ENCODE results near the gene RPS6KB2. TPM values are rescaled to one million over a fixed set of nuclear protein-coding genes. Genes with fewer than 3 reads are reported as not detected.
A peak's percentile ranks its signal among the peaks of the same experiment; 100 is the strongest.
"Not testable (repeated sequence)": the region's sequence is repeated elsewhere in the genome, so short reads cannot be mapped to it uniquely, and the experiment has no call there.

The RPS6KB2 gene
- total and polyA plus RNA-seq, 5 donors from 2014 or later, result 44.4 to 66.0 (median 51.4) TPM

DNA sequence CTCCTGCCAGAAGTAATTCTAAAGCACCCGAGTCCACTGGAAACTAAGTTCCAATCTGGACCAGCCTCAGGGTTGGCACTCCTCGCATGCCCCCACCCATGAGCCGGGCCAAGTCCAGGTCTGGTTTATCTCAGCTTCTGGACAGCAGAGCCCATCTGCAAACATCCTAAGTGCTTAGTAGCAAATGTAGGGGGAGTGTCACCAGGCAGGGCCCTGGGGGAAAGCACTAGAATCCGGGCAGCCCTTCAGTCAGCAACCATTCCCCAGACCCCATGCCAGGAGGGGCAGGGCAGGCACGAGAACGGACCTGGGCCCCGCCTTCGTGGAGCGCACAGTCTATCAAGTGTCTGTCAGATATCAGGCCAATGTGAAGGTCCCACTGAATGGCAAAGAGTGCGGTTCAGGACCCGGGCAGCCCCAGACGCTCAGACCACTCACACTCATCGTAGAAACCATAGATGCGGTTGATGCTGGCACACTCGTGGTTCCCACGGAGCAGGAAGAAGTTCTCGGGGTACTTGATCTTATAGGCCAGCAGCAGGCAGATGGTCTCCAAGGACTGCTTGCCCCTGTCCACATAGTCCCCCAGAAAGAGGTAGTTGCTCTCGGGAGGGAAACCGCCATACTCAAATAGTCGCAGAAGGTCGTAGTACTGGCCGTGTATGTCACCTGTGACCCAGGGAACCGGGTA is 27.9 kb upstream of the RPS6KB2 start:
- H3K36me3 ChIP-seq (ENCODE audit: control insufficient read depth, insufficient read depth, low read length), result peaks cover 32% of the 10 kb centered on the region
- DNase-seq (no peak), ATAC-seq (ENCODE audit: low read depth in 2 of 2) (no peak)
- H3K9me3 ChIP-seq (ENCODE audit: control insufficient read depth in 2 of 2, low read length in 2 of 2), result no peaks in the 10 kb centered on the region
- H3K4me1 ChIP-seq (ENCODE audit: control insufficient read depth, insufficient read depth, low read length, poor library complexity, severe bottlenecking), result peaks cover 78% of the 10 kb centered on the region
- H3K4me3 ChIP-seq (ENCODE audit: low read depth, low read length), result peak overlapping the region; percentile 78
- H3K27ac ChIP-seq (ENCODE audit: insufficient read depth, low read length, poor library complexity, severe bottlenecking), result peak overlapping the region; percentile 87
- Mint-ChIP-seq H3K9me3 (no peaks in the 10 kb centered on the region), H3K27ac (peak overlapping the region; percentile 69 to 88 (median 84)), H3K4me1 (peaks cover 0 to 76% (median 23%) of the 10 kb centered on the region in 4 donors), H3K27me3 (peaks cover 6% of the 10 kb centered on the region), H3K36me3 (peaks cover 11% of the 10 kb centered on the region), H3K4me3 (peak overlapping the region; percentile 83 to 97 (median 90))
- no peaks in the 10 kb centered on the region for H3K27me3 ChIP-seq (ENCODE audit: control insufficient read depth, insufficient read depth, low read length)

DNA sequence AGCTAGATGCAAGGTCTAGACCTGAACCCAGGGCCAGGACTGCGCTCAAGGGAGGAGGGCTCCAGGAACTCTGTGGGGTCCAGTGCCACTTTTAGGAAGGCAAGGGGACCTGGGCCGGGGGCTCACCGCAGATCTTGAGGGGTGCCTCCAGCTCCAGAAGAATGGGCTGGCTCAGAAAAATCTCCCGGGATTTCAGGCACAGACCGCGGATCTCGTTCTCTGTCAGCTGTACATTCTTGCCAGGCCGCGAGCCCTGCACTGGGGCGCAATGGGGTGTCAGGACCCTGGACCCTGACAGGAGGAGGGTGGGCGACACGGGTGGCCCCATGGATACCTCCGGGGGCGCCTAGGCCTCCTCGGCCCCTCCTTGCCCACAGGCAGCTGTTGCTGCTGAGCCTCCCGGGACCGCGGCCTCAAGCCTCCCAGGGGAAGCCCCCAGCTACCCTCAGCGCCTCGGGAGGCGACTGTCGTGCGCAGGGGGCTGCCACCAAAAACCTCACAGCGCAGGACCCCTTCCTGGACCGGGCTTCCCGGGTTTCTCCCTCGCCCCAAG is 27.3 kb upstream of the RPS6KB2 start:
- peak overlapping the region; percentile 78 for H3K4me3 ChIP-seq (ENCODE audit: low read depth, low read length)
- peaks cover 12% of the 10 kb centered on the region for H3K36me3 Mint-ChIP-seq
- H3K9me3 Mint-ChIP-seq, result no peaks in the 10 kb centered on the region
- peaks cover 0 to 80% (median 25%) of the 10 kb centered on the region in 4 donors for H3K4me1 Mint-ChIP-seq
- H3K27ac ChIP-seq (ENCODE audit: insufficient read depth, low read length, poor library complexity, severe bottlenecking), result peak overlapping the region; percentile 87
- peaks cover 35% of the 10 kb centered on the region for H3K36me3 ChIP-seq (ENCODE audit: control insufficient read depth, insufficient read depth, low read length)
- H3K27me3 Mint-ChIP-seq, result peaks cover 6% of the 10 kb centered on the region
- ATAC-seq (ENCODE audit: low read depth in 2 of 2), result no peak
- peak overlapping the region; percentile 83 to 97 (median 90) for H3K4me3 Mint-ChIP-seq
- no peaks in the 10 kb centered on the region for H3K9me3 ChIP-seq (ENCODE audit: control insufficient read depth in 2 of 2, low read length in 2 of 2)
- peaks cover 84% of the 10 kb centered on the region for H3K4me1 ChIP-seq (ENCODE audit: control insufficient read depth, insufficient read depth, low read length, poor library complexity, severe bottlenecking)
- DNase-seq, result no peak
- peak overlapping the region in 2 of 3 donors; percentile 84 to 88 for H3K27ac Mint-ChIP-seq
- H3K27me3 ChIP-seq (ENCODE audit: control insufficient read depth, insufficient read depth, low read length), result no peaks in the 10 kb centered on the region

DNA sequence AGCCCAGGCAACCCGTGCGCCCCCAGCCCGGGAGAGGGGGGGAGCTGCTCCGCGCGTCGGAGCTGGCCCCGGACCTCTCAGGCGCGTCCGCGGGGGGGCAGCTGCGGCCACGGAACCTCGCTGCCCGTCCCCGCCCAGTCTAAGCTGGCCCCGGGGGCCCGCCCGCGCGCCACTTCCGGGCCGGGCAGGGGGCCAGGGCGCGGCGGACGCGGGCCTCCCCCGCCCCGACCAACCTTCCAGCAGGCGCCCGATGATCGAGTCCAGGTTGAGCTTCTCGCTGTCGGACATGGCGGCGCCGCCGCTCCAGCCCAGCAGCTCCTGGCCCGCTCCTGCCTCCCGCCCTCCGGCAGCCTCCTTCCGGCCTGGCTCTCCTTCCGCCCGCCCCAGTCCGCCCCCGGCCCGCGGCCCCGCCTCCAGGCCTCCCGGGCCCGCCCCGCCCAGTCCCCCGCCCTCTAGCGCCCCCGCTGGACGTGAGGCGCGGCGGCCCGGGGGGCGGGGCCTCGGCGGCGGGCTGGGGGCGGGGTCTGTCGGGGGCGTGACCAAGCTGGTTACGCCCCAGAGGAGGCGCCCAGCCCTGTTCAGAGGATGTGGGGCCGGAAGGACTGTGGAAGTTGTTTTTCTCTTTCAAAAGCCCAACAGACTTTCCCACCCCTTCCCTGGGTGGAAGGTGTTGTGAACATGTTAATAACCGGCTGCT is 26.7 kb upstream of the RPS6KB2 start, which contains the start of gene PPP1CA:
TSS of gene PPP1CA (minus strand) at position 364 of the 697 bp plus-strand sequence. CDS start at position 288, 76 bp downstream.
- no peaks in the 10 kb centered on the region for H3K9me3 ChIP-seq (ENCODE audit: control insufficient read depth in 2 of 2, low read length in 2 of 2)
- Mint-ChIP-seq H3K27ac (peak within 1 kb of the TSS; percentile 84 to 95 (median 92)), H3K36me3 (peaks cover 12% of the 10 kb centered on the region), H3K4me1 (peaks cover 0 to 81% (median 29%) of the 10 kb centered on the region in 4 donors), H3K27me3 (peaks cover 6% of the 10 kb centered on the region), H3K9me3 (no peaks in the 10 kb centered on the region), H3K4me3 (peak within 1 kb of the TSS; percentile 94 to 99 (median 97))
- H3K36me3 ChIP-seq (ENCODE audit: control insufficient read depth, insufficient read depth, low read length), result peaks cover 37% of the 10 kb centered on the region
- peak; percentile 86 to 91 (median 91) for DNase-seq
- H3K4me1 ChIP-seq (ENCODE audit: control insufficient read depth, insufficient read depth, low read length, poor library complexity, severe bottlenecking), result peaks cover 86% of the 10 kb centered on the region
- peak within 1 kb of the TSS; percentile 93 for H3K4me3 ChIP-seq (ENCODE audit: low read depth, low read length)
- H3K27me3 ChIP-seq (ENCODE audit: control insufficient read depth, insufficient read depth, low read length), result no peaks in the 10 kb centered on the region
- H3K27ac ChIP-seq (ENCODE audit: insufficient read depth, low read length, poor library complexity, severe bottlenecking), result peak within 1 kb of the TSS; percentile 87
- ATAC-seq (ENCODE audit: low read depth in 2 of 2), result peak; percentile 69 to 75

- not testable (repeated sequence) for DNase-seq; ATAC-seq (ENCODE audit: low read depth in 2 of 2); H3K27me3 Mint-ChIP-seq; H3K9me3 ChIP-seq (ENCODE audit: control insufficient read depth in 2 of 2, low read length in 2 of 2); H3K9me3 Mint-ChIP-seq; H3K27me3 ChIP-seq (ENCODE audit: control insufficient read depth, insufficient read depth, low read length)
- Histone ChIP-seq H3K4me3 (ENCODE audit: low read depth, low read length) (peak overlapping the region; percentile 93), H3K36me3 (ENCODE audit: control insufficient read depth, insufficient read depth, low read length) (peaks cover 41% of the 10 kb centered on the region), H3K27ac (ENCODE audit: insufficient read depth, low read length, poor library complexity, severe bottlenecking) (peak overlapping the region; percentile 87), H3K4me1 (ENCODE audit: control insufficient read depth, insufficient read depth, low read length, poor library complexity, severe bottlenecking) (peaks cover 86% of the 10 kb centered on the region)
- Mint-ChIP-seq H3K36me3 (peaks cover 17% of the 10 kb centered on the region), H3K4me1 (peaks cover 4 to 80% (median 30%) of the 10 kb centered on the region in 4 donors), H3K27ac (peak overlapping the region; percentile 83 to 95 (median 92)), H3K4me3 (peak overlapping the region; percentile 94 to 99 (median 97))
These were observed 26.0 kb upstream of the RPS6KB2 start for GRCh38 chr11:67402192-67402839.

DNA sequence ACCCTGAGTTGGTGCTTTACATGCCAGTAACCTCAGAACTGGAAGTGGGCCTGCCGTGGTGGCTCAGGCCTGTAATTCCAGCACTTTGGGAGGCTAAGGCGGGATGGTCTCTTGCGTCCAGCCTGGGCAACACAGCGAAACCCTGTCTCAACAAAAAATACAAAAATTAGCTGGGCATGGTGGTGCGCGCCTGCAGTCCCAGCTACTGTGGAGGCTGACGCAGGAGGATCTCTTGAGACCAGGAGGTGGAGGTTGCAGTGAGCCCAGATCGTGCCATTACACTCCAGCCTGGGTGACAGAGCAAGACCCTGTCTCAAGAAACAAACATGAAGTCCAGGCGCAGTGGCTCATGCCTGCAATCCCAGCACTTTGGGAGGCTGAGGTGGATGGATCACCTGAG is 25.2 kb upstream of the RPS6KB2 start:
- Histone ChIP-seq H3K36me3 (ENCODE audit: control insufficient read depth, insufficient read depth, low read length) (peaks cover 33% of the 10 kb centered on the region), H3K27ac (ENCODE audit: insufficient read depth, low read length, poor library complexity, severe bottlenecking) (peak overlapping the region; percentile 87), H3K4me1 (ENCODE audit: control insufficient read depth, insufficient read depth, low read length, poor library complexity, severe bottlenecking) (peaks cover 86% of the 10 kb centered on the region), H3K4me3 (ENCODE audit: low read depth, low read length) (peak overlapping the region; percentile 93)
- not testable (repeated sequence) for H3K9me3 Mint-ChIP-seq; H3K27me3 Mint-ChIP-seq; H3K9me3 ChIP-seq (ENCODE audit: control insufficient read depth in 2 of 2, low read length in 2 of 2); ATAC-seq (ENCODE audit: low read depth in 2 of 2); DNase-seq; H3K27me3 ChIP-seq (ENCODE audit: control insufficient read depth, insufficient read depth, low read length)
- Mint-ChIP-seq H3K4me1 (peaks cover 12 to 80% (median 33%) of the 10 kb centered on the region in 4 donors), H3K4me3 (peak overlapping the region; percentile 97 to 99 (median 98)), H3K27ac (peak overlapping the region; percentile 94 to 98 (median 95)), H3K36me3 (peaks cover 19% of the 10 kb centered on the region)

DNA sequence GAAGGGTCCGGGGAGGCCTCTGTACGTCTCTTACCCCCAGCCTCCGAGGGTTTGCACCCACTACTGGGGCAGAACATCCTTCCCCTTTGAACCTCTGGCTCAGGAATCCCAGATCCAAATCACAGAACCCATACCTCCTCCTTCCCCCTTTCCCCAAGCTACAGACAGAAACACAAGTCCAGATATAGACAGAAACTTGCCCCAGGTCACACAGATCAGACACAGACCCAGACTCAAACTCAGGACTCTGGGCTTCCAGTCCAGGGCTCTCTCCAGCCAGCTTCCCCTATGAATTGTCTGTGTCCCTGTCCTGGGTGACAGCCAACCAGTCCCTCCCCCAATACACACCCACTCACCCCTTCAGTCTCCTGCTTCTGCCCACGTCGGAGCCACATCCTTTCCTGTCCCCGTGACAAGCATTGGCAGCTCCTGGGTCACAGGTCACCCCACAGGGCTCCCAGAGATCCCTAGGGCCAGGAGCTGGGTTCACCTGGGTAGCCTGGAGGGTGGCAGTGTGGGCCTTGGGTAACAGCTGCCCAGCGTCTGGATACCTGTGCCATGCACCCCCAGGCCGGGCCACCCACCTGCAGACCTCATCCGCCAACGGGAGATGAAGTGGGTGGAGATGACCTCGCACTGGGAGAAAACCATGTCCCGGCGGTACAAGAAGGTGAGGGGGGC is 23.6 kb upstream of the RPS6KB2 start:
- Histone ChIP-seq H3K27ac (ENCODE audit: insufficient read depth, low read length, poor library complexity, severe bottlenecking) (peak overlapping the region; percentile 87), H3K36me3 (ENCODE audit: control insufficient read depth, insufficient read depth, low read length) (peaks cover 21% of the 10 kb centered on the region), H3K4me1 (ENCODE audit: control insufficient read depth, insufficient read depth, low read length, poor library complexity, severe bottlenecking) (peaks cover 87% of the 10 kb centered on the region), H3K4me3 (ENCODE audit: low read depth, low read length) (peak overlapping the region; percentile 93), H3K9me3 (ENCODE audit: control insufficient read depth in 2 of 2, low read length in 2 of 2) (no peaks in the 10 kb centered on the region), H3K27me3 (ENCODE audit: control insufficient read depth, insufficient read depth, low read length) (no peaks in the 10 kb centered on the region)
- DNase-seq (peak in 1 of 3 donors; percentile 83), ATAC-seq (ENCODE audit: low read depth in 2 of 2) (no peak)
- peak overlapping the region; percentile 95 to 98 (median 97) for H3K27ac Mint-ChIP-seq
- peaks cover 25% of the 10 kb centered on the region for H3K36me3 Mint-ChIP-seq
- peaks cover 6% of the 10 kb centered on the region for H3K27me3 Mint-ChIP-seq
- peak overlapping the region; percentile 97 to 99 (median 98) for H3K4me3 Mint-ChIP-seq
- no peaks in the 10 kb centered on the region for H3K9me3 Mint-ChIP-seq
- peaks cover 15 to 80% (median 37%) of the 10 kb centered on the region in 4 donors for H3K4me1 Mint-ChIP-seq

GRCh38 chr11:67405196-67405567 is 23.1 kb upstream of the RPS6KB2 start:
- Histone ChIP-seq H3K4me3 (ENCODE audit: low read depth, low read length) (peak overlapping the region; percentile 93), H3K36me3 (ENCODE audit: control insufficient read depth, insufficient read depth, low read length) (peaks cover 22% of the 10 kb centered on the region), H3K4me1 (ENCODE audit: control insufficient read depth, insufficient read depth, low read length, poor library complexity, severe bottlenecking) (peaks cover 87% of the 10 kb centered on the region), H3K27me3 (ENCODE audit: control insufficient read depth, insufficient read depth, low read length) (no peaks in the 10 kb centered on the region), H3K9me3 (ENCODE audit: control insufficient read depth in 2 of 2, low read length in 2 of 2) (no peaks in the 10 kb centered on the region), H3K27ac (ENCODE audit: insufficient read depth, low read length, poor library complexity, severe bottlenecking) (peak overlapping the region; percentile 87)
- peak overlapping the region; percentile 88 to 98 (median 95) for H3K27ac Mint-ChIP-seq
- peaks cover 6% of the 10 kb centered on the region for H3K27me3 Mint-ChIP-seq
- ATAC-seq (ENCODE audit: low read depth in 2 of 2), result no peak
- peaks cover 15 to 80% (median 37%) of the 10 kb centered on the region in 4 donors for H3K4me1 Mint-ChIP-seq
- peaks cover 26% of the 10 kb centered on the region for H3K36me3 Mint-ChIP-seq
- no peaks in the 10 kb centered on the region for H3K9me3 Mint-ChIP-seq
- DNase-seq, result no peak
- peak overlapping the region; percentile 97 to 99 (median 98) for H3K4me3 Mint-ChIP-seq

Data from CD4-positive, CD25-positive, alpha-beta regulatory T cell (primary cell).